Measurements from ENCODE around the gene UGT1A10. TPM values are rescaled to one million over a fixed set of nuclear protein-coding genes. Genes with fewer than 3 reads are reported as not detected.

The UGT1A10 gene
- total RNA-seq, 1 experiment from 2014 or later, result not detected

- Histone ChIP-seq H3K4me2 (ENCODE audit: low read length) (no peak overlapping the region), H3K36me3 (ENCODE audit: control insufficient read depth in 1 of 2, insufficient read depth in 2 of 2, low read length in 2 of 2) (no peaks in the 10 kb centered on the region), H3K9me3 (ENCODE audit: control insufficient read depth in 1 of 2, insufficient read depth in 1 of 2, low read depth in 1 of 2, low read length in 2 of 2) (no peaks in the 10 kb centered on the region), H3K79me2 (ENCODE audit: insufficient read depth, low read length) (no peaks in the 10 kb centered on the region), H3K9me2 (ENCODE audit: insufficient read depth) (no peaks in the 10 kb centered on the region), H3K27me3 (ENCODE audit: insufficient read depth, low read length) (no peaks in the 10 kb centered on the region), H4K20me1 (ENCODE audit: insufficient read depth) (no peaks in the 10 kb centered on the region), H2AFZ (ENCODE audit: low read depth, low read length, poor library complexity, severe bottlenecking) (no peak overlapping the region), H3K27ac (ENCODE audit: low read depth, low read length) (no peak overlapping the region), H3K4me1 (ENCODE audit: control insufficient read depth in 1 of 2, insufficient read depth in 2 of 2, low read length in 2 of 2) (no peaks in the 10 kb centered on the region), H3K4me3 (replicated peaks in 1 of 2; ENCODE audit: low read depth in 1 of 2, low read length in 2 of 2) (no peak overlapping the region), H3K9ac (ENCODE audit: low read length) (no peak overlapping the region)
- RAD21 ChIA-PET (ENCODE audit: low non-redundant PET in 1 of 2, low total read pairs in 2 of 2, uncharacterized antibody in 2 of 2, unreplicated experiment in 2 of 2), result no interaction called here
- no peak for DNase-seq (ENCODE audit: low read depth, low spot score)
- no peak for ATAC-seq
- intact Hi-C loops (cut with micrococcal nuclease), result no loop called here
- TF ChIP-seq SP1 (IDR thresholded peaks at IDR 0.05; ENCODE audit: low read depth), result no peak
- no peak for TF ChIP-seq CTCF (IDR thresholded peaks at IDR 0.05 in 2 of 3, conservative IDR thresholded peaks at IDR 0.05 in 1 of 3; ENCODE audit: borderline replicate concordance in 1 of 3, insufficient read depth in 1 of 3, low read depth in 2 of 3, low read length in 2 of 3)
- TF ChIP-seq ZFX (IDR thresholded peaks at IDR 0.05), result no peak
- CTCF ChIA-PET, result no interaction called here
- POLR2A ChIA-PET, result no interaction called here
- no TSS peak for BruUV-seq (replicated peaks)
Observed at GRCh38 chr2:233668605-233669260, 32.5 kb downstream of the UGT1A10 start.

GRCh38 chr2:233671290-233672161, 35.3 kb downstream of the UGT1A10 start, which contains the start of gene UGT1A9:
Gene UGT1A9 (plus strand): TSS chr2:233671898. CDS start chr2:233671935, 37 bp downstream.
- H3K27me3 ChIP-seq (ENCODE audit: insufficient read depth, low read length), result no peaks in the 10 kb centered on the region
- POLR2A ChIA-PET, result no interaction called here
- H3K9me2 ChIP-seq (ENCODE audit: insufficient read depth), result no peaks in the 10 kb centered on the region
- H3K4me1 ChIP-seq (ENCODE audit: control insufficient read depth in 1 of 2, insufficient read depth in 2 of 2, low read length in 2 of 2), result no peaks in the 10 kb centered on the region
- CTCF ChIA-PET, result no interaction called here
- no peak within 1 kb of the TSS for H2AFZ ChIP-seq (ENCODE audit: low read depth, low read length, poor library complexity, severe bottlenecking)
- DNase-seq (ENCODE audit: low read depth, low spot score) (no peak), ATAC-seq (no peak)
- no peak within 1 kb of the TSS for H3K4me2 ChIP-seq (ENCODE audit: low read length)
- no peaks in the 10 kb centered on the region for H3K36me3 ChIP-seq (ENCODE audit: control insufficient read depth in 1 of 2, insufficient read depth in 2 of 2, low read length in 2 of 2)
- H3K27ac ChIP-seq (ENCODE audit: low read depth, low read length), result no peak within 1 kb of the TSS
- no peak within 1 kb of the TSS for H3K9ac ChIP-seq (ENCODE audit: low read length)
- RAD21 ChIA-PET (ENCODE audit: low non-redundant PET in 1 of 2, low total read pairs in 2 of 2, uncharacterized antibody in 2 of 2, unreplicated experiment in 2 of 2), result no interaction called here
- BruUV-seq (replicated peaks), result no TSS peak
- no peaks in the 10 kb centered on the region for H3K9me3 ChIP-seq (ENCODE audit: control insufficient read depth in 1 of 2, insufficient read depth in 1 of 2, low read depth in 1 of 2, low read length in 2 of 2)
- intact Hi-C loops (cut with micrococcal nuclease), result no loop called here
- H4K20me1 ChIP-seq (ENCODE audit: insufficient read depth), result no peaks in the 10 kb centered on the region
- no peak within 1 kb of the TSS for H3K4me3 ChIP-seq (replicated peaks in 1 of 2; ENCODE audit: low read depth in 1 of 2, low read length in 2 of 2)
- H3K79me2 ChIP-seq (ENCODE audit: insufficient read depth, low read length), result no peaks in the 10 kb centered on the region
- no peak for TF ChIP-seq EZH2 (IDR thresholded peaks at IDR 0.05)
- TF ChIP-seq ZBTB33 (IDR thresholded peaks at IDR 0.05; ENCODE audit: extremely low read depth, insufficient replicate concordance, low read length), result no peak
- TF ChIP-seq JUND (IDR thresholded peaks at IDR 0.05), result no peak
- no peak for TF ChIP-seq REST (IDR thresholded peaks at IDR 0.05; ENCODE audit: low read depth)
- no peak for TF ChIP-seq POLR2A (IDR thresholded peaks at IDR 0.05; ENCODE audit: borderline replicate concordance, extremely low read depth, insufficient read depth, insufficient read length)
- no peak for TF ChIP-seq MAX (IDR thresholded peaks at IDR 0.05)
- no peak for TF ChIP-seq SRF (IDR thresholded peaks at IDR 0.05; ENCODE audit: low read depth)
- TF ChIP-seq RAD21 (IDR thresholded peaks at IDR 0.05; ENCODE audit: low read depth), result no peak

Data from HCT116 (cell line).